Esophagus muscularis mucosa (tissue), 3 donors: ENCODE measurements around the gene GADD45A.

Experiments
- POLR2A ChIP-seq: fragments of 450-650 bp; IDR thresholded peaks from one replicate; pipeline ENCODE4 v1.6.1; 2017; ENCODE audit warnings: antibody characterized with exemption, moderate library complexity, mild to moderate bottlenecking, low read depth
- TF ChIP-seq, protein P1 (sequence below), 3 experiments: fragments of 200-600 bp in 2 of 3; fragments of 450-650 bp in 1 of 3; sonication (generic) in 2 of 3; IDR thresholded peaks; one replicate each; pipeline ENCODE4 v1.5.1; 2017 to 2019; ENCODE audit warnings: antibody characterized with exemption in 3 of 3, mild to moderate bottlenecking in 2 of 3, moderate library complexity in 1 of 3

DNA sequence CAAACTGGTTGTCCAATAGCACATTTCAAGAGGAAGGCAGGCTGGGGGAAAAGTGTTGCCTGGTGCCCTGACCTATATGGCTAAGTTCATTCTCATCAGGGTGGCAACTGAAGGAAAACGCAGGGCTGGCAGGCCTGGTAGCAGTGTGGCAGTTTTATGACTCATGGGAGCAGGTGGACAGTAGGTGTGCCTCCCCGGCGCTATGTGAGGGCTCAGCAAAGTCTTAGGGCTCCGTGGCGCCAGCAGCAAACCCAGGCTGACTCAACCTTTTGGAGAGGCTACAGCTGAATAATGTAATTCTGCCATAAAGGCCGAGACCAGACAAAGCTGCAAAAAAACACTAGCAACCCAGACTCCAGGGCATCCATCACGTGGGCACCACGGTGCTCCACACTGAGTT, 23.6 kb downstream of the GADD45A start:
- TF ChIP-seq, protein P1, sequence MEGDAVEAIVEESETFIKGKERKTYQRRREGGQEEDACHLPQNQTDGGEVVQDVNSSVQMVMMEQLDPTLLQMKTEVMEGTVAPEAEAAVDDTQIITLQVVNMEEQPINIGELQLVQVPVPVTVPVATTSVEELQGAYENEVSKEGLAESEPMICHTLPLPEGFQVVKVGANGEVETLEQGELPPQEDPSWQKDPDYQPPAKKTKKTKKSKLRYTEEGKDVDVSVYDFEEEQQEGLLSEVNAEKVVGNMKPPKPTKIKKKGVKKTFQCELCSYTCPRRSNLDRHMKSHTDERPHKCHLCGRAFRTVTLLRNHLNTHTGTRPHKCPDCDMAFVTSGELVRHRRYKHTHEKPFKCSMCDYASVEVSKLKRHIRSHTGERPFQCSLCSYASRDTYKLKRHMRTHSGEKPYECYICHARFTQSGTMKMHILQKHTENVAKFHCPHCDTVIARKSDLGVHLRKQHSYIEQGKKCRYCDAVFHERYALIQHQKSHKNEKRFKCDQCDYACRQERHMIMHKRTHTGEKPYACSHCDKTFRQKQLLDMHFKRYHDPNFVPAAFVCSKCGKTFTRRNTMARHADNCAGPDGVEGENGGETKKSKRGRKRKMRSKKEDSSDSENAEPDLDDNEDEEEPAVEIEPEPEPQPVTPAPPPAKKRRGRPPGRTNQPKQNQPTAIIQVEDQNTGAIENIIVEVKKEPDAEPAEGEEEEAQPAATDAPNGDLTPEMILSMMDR (IDR thresholded peaks at IDR 0.05): no peak
- no peak for TF ChIP-seq POLR2A
